NCI-H128 (cell line): ENCODE results near the gene SCD5.

Experiments used
- DNase-seq: peaks from one replicate; lab custom pipeline; 2025; ENCODE audit not compliant: unreplicated experiment; lab: John Stamatoyannopoulos, UW

SCD5 gene

DNA sequence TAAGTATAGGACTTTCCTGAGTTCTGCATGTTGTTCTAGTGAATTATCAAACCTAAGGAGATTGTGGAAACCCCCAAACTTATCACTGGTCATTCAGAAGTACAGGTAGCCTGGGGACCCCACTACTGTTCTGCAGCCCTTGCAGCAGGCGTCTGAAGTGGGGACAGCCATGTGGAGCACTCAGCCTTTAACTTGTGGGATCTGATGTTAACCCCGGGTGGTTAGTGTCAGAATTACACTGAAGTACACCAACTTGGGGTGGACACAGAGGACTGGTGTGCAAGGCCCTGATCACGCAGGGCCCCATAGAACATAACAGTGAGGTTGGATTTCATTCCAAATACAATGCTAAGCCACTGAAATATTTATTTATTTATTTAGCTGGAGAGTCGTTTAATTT, 103.7 kb downstream of the SCD5 start:
- no peak for DNase-seq

DNA sequence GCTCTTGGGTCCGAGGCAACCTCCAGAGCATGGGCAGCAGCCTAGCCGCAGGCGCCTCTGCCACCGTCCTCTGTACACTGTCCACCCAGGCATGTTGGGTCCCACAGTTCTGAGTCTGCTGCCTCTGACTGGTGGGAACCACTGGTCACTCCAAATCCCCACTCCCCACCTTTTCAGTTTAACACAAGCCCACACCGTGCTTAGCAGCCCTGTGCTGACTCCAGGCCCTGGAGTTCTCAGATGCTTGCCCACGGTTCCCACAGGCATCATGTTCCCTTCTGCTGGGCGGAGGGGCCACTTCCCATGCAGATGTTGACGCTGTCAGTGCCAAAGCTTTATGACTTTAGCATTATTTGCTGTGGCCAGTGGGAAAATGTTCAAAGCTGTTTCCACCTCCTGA, 104.5 kb downstream of the SCD5 start:
- no peak for DNase-seq

DNA sequence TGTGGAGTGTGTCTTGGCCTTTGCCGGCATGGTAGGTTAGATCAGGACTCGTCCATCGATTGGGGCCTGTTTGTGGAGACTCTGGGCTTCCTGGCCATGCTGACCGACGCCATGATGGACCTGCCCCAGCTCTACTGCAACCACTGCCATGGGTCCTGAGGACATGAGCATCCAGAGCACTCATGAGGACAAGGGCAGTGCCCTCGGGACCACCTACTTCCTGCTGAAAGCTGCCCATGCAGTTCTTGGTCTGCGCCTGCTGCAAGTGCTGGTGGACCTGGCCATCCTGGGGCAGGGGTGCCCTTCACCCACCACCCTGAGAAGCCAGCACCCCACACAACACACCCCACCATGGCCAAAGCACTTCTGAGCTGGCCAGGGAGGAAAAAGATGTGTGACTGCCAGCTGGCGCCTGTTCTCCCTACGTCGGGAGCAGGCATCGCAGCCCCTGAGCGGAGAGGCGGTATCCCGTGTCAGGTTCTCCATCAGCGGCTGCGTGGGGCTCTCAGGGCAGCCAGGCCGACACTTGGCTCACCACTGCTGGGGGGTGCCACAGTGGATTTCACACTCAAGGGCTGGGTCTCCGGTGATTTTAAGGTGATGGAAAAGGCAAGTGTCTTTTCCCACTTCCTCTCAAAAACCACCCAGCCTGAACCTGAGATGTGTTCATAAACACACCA, 106.4 kb downstream of the SCD5 start:
- DNase-seq: no peak

DNA sequence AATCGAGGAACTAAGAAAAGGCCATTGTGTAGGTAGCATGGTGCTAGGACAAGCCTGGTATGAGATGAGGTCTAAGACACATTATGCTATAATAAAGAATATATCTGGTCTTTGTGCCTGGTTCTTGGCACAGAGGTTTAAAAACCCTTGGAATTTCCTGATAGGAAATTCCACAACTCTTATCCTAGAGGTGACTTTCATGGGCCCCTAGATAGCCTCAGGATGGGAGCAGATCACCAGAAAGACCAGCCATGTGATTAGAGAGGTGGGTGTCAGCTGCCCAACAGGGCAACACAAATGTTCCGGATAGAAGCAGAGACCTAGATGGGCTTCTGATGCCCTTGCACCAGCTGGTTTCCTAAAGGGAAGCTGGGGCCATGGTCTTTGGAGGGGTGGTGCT, 107.2 kb downstream of the SCD5 start:
- DNase-seq: no peak

DNA sequence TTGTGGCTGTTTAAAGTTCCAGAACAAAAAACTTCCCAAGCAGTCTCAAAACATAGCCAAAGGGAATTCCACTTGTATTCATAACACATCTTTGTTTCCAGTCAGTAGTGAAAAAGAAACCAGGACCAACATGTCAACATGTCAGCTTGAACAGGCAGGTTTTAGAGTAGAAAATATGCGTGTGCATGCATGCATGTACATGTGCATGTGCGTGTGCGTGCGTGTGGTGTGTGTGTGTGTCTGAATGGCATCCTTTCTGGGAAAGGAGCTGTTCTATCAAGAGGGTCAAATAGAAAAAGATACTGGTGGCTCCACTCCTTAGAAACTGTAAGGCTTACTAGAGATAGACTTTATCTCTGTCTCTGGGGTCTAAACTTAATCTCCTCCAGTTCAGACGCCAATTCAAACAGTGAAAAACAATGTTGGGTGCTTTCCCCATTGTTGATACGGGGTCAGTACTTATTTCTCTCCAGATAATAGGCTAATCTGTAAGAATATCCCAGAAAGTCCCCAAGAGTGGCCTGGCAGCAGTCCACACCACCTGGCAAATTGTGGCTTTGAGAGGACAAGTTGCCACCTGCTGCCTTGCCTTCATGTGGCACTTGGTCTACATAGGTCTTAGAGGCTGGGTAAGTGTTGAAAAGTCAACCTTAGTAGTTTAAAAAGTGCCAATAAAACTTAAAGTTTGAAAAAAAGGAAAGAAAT, 110.4 kb downstream of the SCD5 start:
- DNase-seq: no peak

DNA sequence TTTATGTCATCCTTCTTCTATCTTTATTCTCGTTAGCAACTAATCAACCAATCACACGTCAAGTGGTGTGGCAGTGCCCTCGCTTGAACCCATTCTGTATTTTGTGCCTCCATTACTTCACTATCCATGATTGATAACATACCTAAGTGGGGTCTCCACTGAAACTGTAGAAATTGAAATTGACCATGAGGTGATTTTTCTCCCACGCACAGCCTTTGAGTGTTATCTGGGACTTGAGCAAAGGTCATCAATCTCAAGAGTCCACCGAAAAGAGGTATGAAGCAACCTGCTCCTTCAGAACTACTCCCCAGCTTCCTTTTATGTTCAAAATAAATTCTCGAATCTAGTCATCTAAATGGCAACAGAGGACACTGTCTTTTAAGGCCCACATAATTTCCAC, 111.1 kb downstream of the SCD5 start:
- no peak for DNase-seq

DNA sequence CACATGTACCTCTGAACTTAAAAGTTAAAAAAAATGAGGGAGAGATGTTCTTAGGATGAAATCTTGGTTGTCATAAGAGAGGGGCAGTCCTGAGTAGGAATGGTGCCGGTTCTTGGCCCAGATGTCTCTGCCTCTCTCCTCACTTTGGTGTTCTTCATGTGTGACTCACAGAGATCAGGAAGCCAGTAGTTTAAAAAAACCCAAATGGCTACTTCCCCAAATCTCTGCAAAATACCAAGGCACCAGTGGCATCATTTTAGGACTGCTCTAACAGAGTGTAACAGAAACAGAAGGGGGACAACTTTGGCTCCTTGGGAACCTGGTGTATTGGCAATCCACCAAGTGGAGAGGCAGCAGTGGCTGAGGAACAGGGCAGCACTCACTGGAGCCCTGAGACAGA, 116.8 kb downstream of the SCD5 start:
- DNase-seq: no peak

DNA sequence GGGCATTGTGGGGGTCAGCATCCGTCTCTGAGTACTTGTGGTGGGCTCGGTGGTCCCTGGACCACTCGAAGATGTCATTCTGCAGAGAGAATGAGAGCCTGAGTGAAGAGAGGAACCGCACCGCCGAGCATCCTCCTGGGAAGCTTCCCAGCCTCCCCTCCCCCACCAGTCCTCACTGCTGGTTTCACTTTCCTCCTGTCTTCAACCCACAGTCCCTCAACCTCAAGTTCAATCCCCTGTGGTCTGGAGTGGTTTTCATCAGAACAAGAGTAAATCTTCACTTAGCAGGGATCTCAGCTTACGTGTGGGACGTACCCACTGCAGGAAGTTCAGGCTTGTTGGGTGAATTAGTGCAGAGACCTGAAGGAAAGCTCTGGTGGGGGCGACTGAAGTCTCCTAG, 117.8 kb downstream of the SCD5 start:
- DNase-seq: no peak

DNA sequence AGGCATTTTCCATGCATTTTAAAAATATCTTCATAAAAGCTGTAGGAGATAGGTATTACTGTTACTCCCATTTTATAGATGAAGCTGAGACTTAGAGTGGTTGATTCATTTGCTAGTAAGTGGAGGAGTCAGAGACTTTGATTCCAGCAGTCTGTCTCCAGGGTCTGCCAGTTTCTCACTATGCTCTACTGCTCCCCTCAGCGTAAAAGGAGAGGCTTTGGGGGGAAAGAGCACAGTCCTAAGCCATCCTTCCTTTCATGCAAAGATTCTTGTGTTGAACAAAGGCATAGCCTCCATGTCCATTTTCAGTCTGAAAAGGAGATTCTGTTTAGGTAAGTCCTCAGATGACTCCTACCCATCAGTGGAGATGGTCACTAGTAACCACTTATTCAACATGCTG, 119.1 kb downstream of the SCD5 start:
- DNase-seq: no peak

DNA sequence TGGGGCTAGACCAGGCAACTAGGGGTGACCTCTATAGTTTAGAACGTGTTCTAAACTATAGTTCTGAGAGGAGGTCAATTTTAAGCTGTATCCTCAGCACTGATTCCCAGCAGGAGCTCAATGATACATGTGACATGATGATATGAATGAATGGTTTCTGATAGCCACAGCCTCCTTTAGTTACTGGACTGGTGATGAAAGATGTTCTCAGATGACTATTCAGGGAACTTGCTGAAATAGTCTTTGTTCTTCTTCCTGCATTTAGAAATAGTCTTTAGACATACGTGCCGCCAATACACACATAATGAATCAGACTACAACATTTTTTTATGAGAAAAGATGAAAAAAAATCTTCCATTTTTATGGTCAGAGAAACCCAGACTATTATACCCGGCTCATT, 120.5 kb downstream of the SCD5 start:
- DNase-seq: no peak

DNA sequence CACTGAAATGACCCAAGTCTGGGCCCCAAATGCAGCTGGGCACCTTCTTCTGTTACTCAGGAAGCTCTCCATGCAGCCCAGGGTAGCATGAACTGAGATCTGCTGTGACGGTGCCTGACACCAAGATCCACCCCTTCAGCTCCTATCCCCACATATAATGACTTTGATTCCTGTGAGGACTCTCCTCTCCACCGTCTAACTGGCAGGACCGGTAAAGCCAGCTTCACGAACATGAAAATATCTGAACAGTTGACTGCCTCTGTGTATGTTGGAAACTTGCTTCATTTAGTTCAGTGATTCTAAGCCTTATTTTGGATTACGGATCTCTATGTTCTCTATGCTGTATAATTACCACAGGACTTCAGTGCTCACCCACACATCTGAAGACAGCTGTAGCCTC, 121.3 kb downstream of the SCD5 start:
- DNase-seq: no peak

DNA sequence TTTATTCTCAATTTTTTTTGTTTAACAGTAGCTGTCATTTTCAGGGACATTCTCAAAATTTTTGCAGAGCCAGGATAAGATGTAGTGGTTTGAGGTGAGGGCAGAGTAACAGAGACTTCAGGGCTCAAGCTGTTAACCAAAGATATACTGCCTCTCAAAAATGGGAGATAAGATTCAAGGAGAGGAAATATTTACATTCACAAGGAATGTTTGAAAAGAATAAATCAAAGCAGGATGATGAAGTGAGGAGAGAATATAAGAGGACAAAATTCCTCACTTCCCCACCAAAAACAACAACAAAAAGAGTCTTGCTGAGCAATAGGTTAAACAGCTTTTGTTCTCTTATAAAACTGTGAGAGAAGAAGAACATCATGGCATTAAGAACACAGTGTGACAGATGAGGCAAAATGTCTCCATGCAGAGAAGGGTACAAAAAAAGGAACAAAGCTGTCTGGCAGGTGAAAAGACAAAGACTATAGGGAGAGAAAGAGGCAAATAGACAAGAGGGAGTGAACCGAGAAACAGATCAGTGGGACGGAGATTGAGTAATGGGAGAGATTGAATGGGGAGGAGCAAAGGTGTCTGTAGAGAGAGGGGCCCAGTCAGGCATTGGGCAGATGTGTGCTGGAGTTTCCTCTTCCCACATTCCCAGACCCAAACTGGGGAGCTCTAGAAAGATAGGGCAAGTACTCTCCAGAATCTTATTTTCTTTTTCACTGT, 130.7 kb downstream of the SCD5 start:
- DNase-seq: no peak

DNA sequence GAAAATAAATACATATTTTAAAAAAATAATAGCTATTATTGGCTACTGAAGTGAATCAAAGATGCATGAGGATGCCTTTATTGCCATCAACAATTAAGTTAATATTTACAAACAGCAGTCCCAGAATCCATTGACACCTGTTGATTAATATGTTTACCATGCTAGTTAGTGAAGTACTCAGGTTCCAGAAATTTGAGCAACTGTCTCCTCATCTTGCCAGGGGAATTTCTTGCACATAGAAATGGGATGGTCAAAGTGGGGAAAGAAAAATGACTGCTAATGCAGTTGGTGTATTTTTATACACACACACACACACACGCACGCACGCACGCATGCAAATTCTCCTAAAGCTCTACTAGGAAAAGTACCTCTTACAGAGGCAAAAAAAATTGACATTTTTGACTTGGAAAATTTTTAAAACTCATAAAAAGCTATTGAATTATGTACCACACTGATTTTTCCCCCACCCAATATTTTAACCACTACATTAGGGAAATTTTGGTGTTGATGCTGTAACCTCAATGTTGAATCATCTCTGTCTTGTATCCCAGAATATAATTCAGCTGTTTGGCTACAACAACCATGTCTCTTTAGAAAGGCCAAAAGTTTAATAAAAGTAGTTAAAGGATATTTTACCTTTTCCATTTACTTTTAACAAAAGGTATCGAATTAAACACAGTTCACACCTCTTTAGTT, 131.5 kb downstream of the SCD5 start:
- DNase-seq: no peak

DNA sequence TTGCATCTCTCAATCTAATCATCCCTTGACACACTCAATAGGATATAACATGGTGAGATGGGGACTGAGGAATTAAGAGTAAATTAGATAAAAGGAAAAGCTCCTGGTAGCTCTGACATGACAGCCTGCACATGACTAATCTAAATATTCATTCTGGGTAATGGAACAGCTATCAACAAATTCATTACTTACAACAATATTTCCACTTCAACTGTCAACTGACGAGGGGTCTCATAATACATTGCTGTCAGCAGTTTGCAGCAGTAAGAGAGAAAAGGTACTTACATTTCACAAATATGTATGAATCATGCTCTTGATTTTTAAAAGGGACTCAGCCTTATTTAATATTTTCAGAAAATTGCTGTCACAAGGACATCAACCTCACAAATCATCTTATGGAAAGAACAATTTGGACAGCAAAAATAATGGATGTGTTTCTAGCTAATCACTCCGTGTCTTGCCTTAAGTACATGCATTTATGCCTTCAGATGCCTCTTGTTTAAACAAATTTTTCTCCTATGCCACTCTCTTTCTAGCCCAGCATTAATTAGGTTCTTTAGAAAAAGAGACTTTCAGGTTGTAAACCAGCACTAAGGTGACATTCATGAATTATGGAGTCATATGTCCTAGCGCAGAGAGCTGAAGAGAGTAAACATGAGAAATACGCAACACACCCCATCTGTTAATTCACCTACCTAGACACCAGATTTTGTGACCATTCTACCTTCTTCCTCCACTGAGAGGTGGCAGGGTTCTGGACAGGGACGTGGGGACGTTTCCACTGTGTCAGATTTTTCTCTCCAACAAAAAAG, 137.2 kb downstream of the SCD5 start:
- no peak for DNase-seq

DNA sequence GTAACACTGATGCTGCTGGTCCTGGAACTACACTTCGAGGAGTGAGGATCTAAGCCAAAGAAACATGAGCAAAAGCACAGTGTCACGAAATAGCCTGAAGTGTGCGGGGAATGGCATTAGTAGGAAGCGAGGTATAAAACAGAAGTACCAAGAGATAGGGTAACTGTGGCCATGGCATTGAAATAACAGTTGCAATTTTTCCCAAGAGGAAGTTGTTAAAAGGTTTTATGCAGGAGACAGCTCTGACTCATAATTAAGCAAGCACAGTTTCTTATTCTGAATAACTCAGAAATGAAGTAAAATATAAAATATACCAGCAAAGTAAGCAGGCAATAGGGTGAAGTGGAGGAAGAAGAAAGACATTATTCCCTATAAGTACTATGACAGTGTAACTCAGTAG, 146.5 kb downstream of the SCD5 start:
- DNase-seq: no peak

DNA sequence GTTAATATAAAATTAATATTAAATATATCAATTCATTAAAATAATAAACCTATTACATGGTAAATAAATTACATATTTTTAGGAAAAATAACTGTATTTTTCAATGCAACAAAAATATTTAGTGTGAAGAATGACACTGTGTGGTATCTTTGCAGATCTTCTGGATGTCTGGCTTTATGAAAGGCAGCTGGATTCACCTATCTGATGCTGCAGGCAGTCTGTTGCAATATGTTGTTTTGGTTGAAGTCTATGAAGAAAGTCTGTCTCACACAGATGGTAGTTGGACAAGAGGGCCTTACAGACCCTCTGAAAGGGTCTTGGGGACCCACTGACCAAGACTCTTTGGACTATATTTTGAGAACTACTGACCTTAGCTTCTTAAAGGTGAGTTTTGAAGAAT, 147.7 kb downstream of the SCD5 start:
- DNase-seq: no peak

DNA sequence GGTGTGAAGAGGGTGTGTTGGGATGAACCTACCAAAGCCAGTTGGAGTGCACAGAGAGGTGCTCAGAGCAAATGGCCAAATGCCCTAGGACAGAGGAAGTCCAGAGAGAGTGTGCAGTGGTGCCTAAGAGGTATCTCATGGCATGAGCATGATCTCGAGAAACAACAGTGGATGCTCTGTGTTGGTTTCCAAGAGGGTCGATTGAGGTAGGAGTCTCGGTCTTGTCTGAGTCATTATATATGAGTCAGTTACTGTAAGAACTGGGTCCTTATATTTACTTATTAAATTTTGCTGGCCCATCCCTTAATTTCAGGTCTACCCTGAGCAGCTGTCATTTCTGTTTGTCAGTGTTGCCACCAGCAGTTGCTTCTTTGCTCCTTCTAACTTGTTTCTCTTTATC, 150.2 kb downstream of the SCD5 start:
- DNase-seq: no peak

DNA sequence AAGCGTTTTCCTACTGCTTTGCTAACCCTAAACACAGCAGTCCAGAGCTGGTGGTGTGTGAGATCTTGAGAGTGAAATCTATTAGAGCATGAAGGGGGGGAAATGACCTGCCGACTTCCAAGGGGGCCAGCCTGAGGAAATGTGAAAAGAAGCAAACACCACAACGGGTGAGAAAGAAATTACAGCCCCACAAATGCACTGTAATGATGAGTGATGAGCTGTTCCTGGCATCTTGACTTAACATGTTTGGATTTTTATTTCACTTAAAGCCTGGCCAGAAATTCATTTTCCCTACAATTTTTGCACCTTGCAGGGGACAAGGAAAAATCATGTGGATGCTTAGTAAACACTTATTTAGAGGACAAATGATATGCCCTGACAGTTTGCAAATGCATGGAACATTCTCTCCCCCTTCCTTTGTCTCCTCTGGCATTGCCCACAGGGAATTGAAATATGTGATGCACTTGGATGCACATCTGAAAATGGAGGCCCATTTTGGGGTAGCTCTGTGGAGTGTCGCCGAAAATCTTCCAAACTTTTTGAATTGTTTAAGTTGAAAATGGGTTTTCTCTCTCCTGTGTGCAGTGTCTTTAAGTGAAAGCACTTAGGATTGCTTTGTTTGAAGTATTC, 152.5 kb downstream of the SCD5 start:
- no peak for DNase-seq

DNA sequence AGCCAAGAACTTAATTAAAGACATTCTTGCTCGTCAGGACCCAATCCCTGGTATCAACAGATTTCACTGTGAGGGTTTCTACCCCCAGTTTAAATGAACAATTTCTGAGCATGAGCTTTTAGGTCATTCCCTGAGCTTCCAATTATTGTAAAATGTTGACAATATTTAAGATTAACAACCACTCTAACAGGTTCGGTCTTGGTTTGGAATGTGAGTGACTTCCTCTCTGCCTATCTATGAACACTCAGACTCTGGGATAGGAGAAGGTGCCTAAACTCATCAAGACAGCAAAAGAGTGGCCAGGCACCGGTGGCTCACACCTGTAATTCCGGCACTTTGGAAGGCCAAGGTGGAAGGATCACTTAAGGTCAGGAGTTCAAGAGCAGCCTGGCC, 153.9 kb downstream of the SCD5 start:
- no peak for DNase-seq

DNA sequence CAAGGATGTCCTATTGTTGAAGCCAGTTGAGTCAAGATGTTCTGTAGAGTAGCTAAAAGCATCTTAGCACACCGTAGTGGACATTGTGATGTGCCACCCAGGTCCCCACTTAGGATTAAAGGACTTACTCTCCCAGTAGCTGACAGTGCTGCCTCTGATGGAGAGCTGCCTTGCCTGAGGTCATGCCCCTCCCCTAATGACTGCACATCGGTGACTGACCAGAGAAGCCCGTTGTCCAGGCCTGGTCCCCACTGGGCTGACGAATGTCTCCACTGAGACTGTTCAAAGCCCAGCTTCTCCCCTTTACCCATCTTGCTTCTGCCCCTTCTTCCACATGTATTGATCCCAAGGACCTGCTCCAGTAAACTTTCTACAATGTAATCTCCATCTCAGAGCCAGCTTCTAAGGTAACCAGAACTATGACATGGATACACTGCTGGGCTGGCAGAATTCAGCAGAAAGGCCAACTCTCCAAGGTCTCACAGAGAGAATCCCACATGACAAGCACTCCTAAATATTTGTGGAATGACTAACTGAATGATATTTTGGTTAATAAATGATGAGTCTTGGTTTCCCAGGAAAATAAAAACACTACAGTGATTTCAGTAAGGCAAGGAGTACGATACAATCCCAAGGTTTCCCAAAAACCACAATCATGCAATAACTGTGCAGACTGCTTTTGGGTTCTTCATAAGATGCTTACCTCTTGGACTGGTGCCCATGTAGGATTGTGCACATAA, 154.4 kb downstream of the SCD5 start:
- no peak for DNase-seq
